Spleen (tissue), 11 donors: ENCODE data around the gene EHMT2. TPM values are rescaled to one million over a fixed set of nuclear protein-coding genes. Genes with fewer than 3 reads are reported as not detected.
"Not testable (repeated sequence)": the region's sequence is repeated elsewhere in the genome, so short reads cannot be mapped to it uniquely, and the experiment has no call there.

Experiments used
- DNase-seq: peaks from one replicate; pipeline ENCODE4 v3.0.0-alpha.2; 2020
- H3K27ac ChIP-seq, 8 donors: fragments of 200-600 bp; sonication (generic) in 7 of 8; 1 replicate in 4 of 8; 2 replicates in 4 of 8; pipeline versions ENCODE4 v1.5.0 to v1.8.0; 2016 to 2021; ENCODE audit warnings: inconsistent platforms in 4 of 8, mild to moderate bottlenecking in 4 of 8, moderate library complexity in 1 of 8
- H3K27me3 ChIP-seq, 7 donors: fragments of 200-600 bp; sonication (generic) in 6 of 7; replicated peaks in 1 of 7; 1 replicate in 4 of 7; 2 replicates in 3 of 7; pipeline versions ENCODE4 v1.5.0 to v1.8.0; 2016 to 2021; ENCODE audit warnings: inconsistent platforms in 3 of 7, mild to moderate bottlenecking in 1 of 7
- H3K36me3 ChIP-seq, 6 donors: fragments of 200-600 bp; sonication (generic) in 5 of 6; 1 replicate in 4 of 6; 2 replicates in 2 of 6; pipeline versions ENCODE4 v1.5.0 to v1.8.0; 2016 to 2021; ENCODE audit warnings: inconsistent platforms in 2 of 6
- H3K4me1 ChIP-seq, 6 donors: fragments of 200-600 bp; sonication (generic) in 5 of 6; 1 replicate in 3 of 6; 2 replicates in 3 of 6; pipeline versions ENCODE4 v1.5.0 to v1.8.0; 2016 to 2021; ENCODE audit warnings: inconsistent platforms in 3 of 6
- H3K4me3 ChIP-seq, 8 donors: fragments of 200-600 bp; sonication (generic) in 7 of 8; 1 replicate in 4 of 8; 2 replicates in 4 of 8; pipeline versions ENCODE4 v1.5.0 to v1.8.0; 2016 to 2021; ENCODE audit warnings: inconsistent platforms in 4 of 8, mild to moderate bottlenecking in 4 of 8, moderate library complexity in 2 of 8
- H3K9me3 ChIP-seq, 8 donors: fragments of 200-600 bp; sonication (generic) in 7 of 8; 1 replicate in 4 of 8; 2 replicates in 4 of 8; pipeline versions ENCODE4 v1.5.0 to v1.8.0; 2016 to 2021; ENCODE audit warnings: inconsistent platforms in 4 of 8
- CTCF ChIP-seq, 11 experiments: fragments of 200-600 bp in 7 of 11; fragments of 450-650 bp in 4 of 11; sonication (generic) in 4 of 11; IDR thresholded peaks in 8 of 11; conservative IDR thresholded peaks in 3 of 11; 1 replicate in 7 of 11; 2 replicates in 4 of 11; pipeline versions ENCODE4 v1.4.0 to v1.8.0; 2016 to 2021; ENCODE audit warnings: antibody characterized with exemption in 11 of 11, inconsistent platforms in 4 of 11, mild to moderate bottlenecking in 1 of 11
- POLR2A ChIP-seq, 3 donors: fragments of 450-650 bp; IDR thresholded peaks; one replicate each; pipeline ENCODE4 v1.5.1; 2017; ENCODE audit warnings: antibody characterized with exemption in 3 of 3, mild to moderate bottlenecking in 1 of 3
- POLR2AphosphoS5 ChIP-seq, 3 donors: sonication (generic); formaldehyde crosslinking; IDR thresholded peaks; one replicate each; pipeline ENCODE4 v1.5.1; 2017; ENCODE audit warnings: antibody characterized with exemption in 3 of 3
- WGBS, 5 donors: extraction: QIAGEN DNeasy Blood & Tissue Kit in 3 of 5; methylation state at CpG; one replicate each; pipeline versions ENCODE4 v1.1.5 to v1.1.7; 2013 to 2018; 5-methylcytosine and 5-hydroxymethylcytosine counted together
- intact Hi-C: fragments of 100-400 bp; cut with DNase I; formaldehyde crosslinking; loops from one replicate; pipeline ENCODE4 v1.15.0; 2023; ENCODE audit warnings: low total_unique reads
- polyA plus RNA-seq, 3 donors: library from polyadenylated mRNA; stranded (reverse); fragments of 200-250 nt; gene quantifications; one replicate each; pipeline ENCODE4 v1.2.1, GENCODE V29; 2013
- total RNA-seq, 7 donors: library from RNA; depleted of rRNA in 3 of 7; stranded (reverse); fragments of >200 nt in 3 of 7; fragmentation: NEBNext Ultra II Directional in 4 of 7; extraction: Animal tissue kit (Norgen Biotek cat#: 25700) in 4 of 7; gene quantifications; one replicate each; pipeline versions ENCODE4 v1.1.0 to v1.2.1, GENCODE V29; 2016 to 2021
- donor health status: healthy with polysubstance abuse.
- donor health status: DM: no; HTN: no; CAD: no; lungs with moderate emphysema.
- donor health status: DM: no; HTN: no; CAD: no.
- donor health status: Bipolar disorder and iron deficiency.
- donor health status: healthy.
- donor health status: DM: no; HTN: no; CAD: no.
- donor health status: DM: yes; HTN: yes; CAD: no.

EHMT2 gene
- total and polyA plus RNA-seq, 10 donors: 36.5 to 66.1 (median 50.1) TPM

- intact Hi-C loops: no loop called here
- H3K4me1 ChIP-seq: peaks cover 0 to 16% (median 0%) of the 10 kb centered on the region in 6 donors
- WGBS, 5 donors: 46 to 77% (median 65%) methylated on average over 12 to 16 of the region's 16 CpGs
- H3K4me3 ChIP-seq: no peak overlapping the region
- no peak for DNase-seq
- no peaks in the 10 kb centered on the region for H3K36me3 ChIP-seq
- no peak for TF ChIP-seq CTCF (IDR thresholded peaks at IDR 0.05 in 8 of 11, conservative IDR thresholded peaks at IDR 0.05 in 3 of 11)
- TF ChIP-seq POLR2A (IDR thresholded peaks at IDR 0.05): no peak
- TF ChIP-seq POLR2AphosphoS5 (IDR thresholded peaks at IDR 0.05): peak in 2 of 3 donors; percentile 59 to 69
- H3K9me3 ChIP-seq: no peaks in the 10 kb centered on the region
- H3K27me3 ChIP-seq: no peaks in the 10 kb centered on the region
- H3K27ac ChIP-seq: peak overlapping the region in 3 of 8 donors; percentile 17 to 57 (median 44)
These were observed 27.0 kb downstream of the EHMT2 start for GRCh38 chr6:31870385-31870921.

GRCh38 chr6:31869343-31869742 lies 28.2 kb downstream of the EHMT2 start:
- WGBS, 5 donors: 81 to 86% (median 83%) methylated on average over 7 to 8 of the region's 8 CpGs
- Histone ChIP-seq H3K9me3 (no peaks in the 10 kb centered on the region), H3K4me1 (peaks cover 0 to 21% (median 3%) of the 10 kb centered on the region in 6 donors), H3K36me3 (no peaks in the 10 kb centered on the region), H3K27me3 (no peaks in the 10 kb centered on the region), H3K4me3 (no peak overlapping the region), H3K27ac (no peak overlapping the region)
- DNase-seq: no peak
- TF ChIP-seq CTCF (IDR thresholded peaks at IDR 0.05 in 8 of 11, conservative IDR thresholded peaks at IDR 0.05 in 3 of 11) (no peak), POLR2AphosphoS5 (IDR thresholded peaks at IDR 0.05) (no peak), POLR2A (IDR thresholded peaks at IDR 0.05) (no peak)
- intact Hi-C loops: no loop called here

GRCh38 chr6:31868658-31868971 lies 28.9 kb downstream of the EHMT2 start:
- peaks cover 5 to 29% (median 10%) of the 10 kb centered on the region in 6 donors for H3K4me1 ChIP-seq
- DNase-seq, H3K4me3 ChIP-seq, H3K27me3 ChIP-seq, H3K36me3 ChIP-seq, H3K9me3 ChIP-seq, H3K27ac ChIP-seq, intact Hi-C loops: not testable (repeated sequence)
- WGBS, 5 donors: 79 to 98% (median 92%) methylated on average over 1 of the region's 1 CpG

- peaks cover 0 to 9% (median 5%) of the 10 kb centered on the region in 6 donors for H3K36me3 ChIP-seq
- DNase-seq: no peak
- peaks cover 14 to 46% (median 27%) of the 10 kb centered on the region in 6 donors for H3K4me1 ChIP-seq
- no peaks in the 10 kb centered on the region for H3K9me3 ChIP-seq
- 82 to 89% (median 85%) methylated on average over 20 to 21 of the region's 21 CpGs for WGBS, 5 donors
- H3K27me3 ChIP-seq: no peaks in the 10 kb centered on the region
- H3K27ac ChIP-seq: no peak overlapping the region
- H3K4me3 ChIP-seq: no peak overlapping the region
- no peak for TF ChIP-seq CTCF (IDR thresholded peaks at IDR 0.05 in 8 of 11, conservative IDR thresholded peaks at IDR 0.05 in 3 of 11)
- TF ChIP-seq POLR2AphosphoS5 (IDR thresholded peaks at IDR 0.05): no peak
- TF ChIP-seq POLR2A (IDR thresholded peaks at IDR 0.05): no peak
- intact Hi-C loops: no loop called here
These were observed 32.0 kb downstream of the EHMT2 start for GRCh38 chr6:31865205-31866118.
